Measurements from ENCODE around the gene CHRNB1.

Gene CHRNB1, protein sequence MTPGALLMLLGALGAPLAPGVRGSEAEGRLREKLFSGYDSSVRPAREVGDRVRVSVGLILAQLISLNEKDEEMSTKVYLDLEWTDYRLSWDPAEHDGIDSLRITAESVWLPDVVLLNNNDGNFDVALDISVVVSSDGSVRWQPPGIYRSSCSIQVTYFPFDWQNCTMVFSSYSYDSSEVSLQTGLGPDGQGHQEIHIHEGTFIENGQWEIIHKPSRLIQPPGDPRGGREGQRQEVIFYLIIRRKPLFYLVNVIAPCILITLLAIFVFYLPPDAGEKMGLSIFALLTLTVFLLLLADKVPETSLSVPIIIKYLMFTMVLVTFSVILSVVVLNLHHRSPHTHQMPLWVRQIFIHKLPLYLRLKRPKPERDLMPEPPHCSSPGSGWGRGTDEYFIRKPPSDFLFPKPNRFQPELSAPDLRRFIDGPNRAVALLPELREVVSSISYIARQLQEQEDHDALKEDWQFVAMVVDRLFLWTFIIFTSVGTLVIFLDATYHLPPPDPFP

DNA sequence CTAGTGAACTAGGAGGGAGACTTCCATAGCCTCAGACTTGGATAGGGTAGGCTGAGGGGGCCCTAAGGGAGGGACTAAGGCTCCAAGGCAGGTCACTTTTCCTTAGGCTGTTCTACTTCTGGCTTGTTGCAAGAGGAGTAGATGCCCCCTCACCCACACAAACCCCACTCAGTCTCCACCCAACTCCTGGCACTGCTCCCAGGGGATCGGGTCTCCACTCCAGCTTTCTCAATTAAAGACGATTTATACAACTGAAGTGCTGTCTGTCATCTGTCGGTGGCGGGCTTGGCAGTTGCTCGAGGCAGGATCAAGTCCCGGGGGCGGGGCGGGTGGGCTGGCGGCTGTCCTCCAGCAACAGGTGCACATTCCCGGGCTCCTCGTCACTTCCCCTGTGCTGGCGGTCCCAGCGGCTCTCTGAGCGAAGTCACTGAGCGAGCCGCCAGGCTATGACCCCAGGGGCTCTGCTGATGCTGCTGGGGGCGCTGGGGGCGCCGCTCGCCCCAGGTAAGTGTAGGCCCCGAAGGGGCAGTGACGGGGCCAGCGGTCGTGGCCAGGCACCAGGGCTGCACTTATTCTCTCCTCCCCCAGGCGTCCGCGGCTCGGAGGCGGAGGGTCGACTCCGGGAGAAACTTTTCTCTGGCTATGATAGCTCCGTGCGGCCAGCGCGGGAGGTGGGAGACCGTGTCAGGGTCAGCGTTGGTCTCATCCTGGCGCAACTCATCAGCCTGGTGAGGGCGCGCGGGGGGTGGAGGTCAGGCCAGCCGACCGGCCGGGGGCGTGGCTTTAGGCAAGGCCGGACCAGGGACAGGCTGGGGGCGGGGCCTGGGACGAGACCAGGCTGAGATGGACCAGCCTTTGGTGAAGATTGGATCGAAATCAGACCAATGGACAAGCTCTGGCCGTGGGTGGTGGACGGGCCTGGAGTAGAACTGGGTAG lies at the start of gene CHRNB1:
Gene CHRNB1 (plus strand): TSS at position 380 of the 937 bp plus-strand sequence. CDS start 67 bp downstream, at position 447.
- DNase-seq (ENCODE audit: low spot score), result no peak

DNA sequence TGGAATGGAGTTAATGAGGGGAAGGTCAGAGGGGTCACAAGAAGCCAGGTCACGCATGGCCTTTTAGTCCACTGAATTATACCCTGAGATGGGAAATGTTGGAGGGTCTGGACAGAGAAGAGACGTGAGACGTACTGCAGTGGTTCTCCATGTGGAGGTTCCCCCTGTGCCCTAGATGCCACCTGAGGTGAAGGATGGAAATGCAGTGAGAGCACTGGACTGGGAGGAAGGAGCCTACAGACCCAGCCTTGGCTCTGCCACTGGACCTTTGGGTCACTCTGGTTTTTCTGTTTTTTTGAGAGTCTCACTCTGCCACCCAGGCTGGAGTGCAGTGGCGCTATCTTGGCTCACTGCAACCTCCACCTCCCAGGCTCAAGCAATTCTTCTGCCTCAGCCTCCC lies 48.7 kb upstream of the CHRNB1 start:
- DNase-seq (ENCODE audit: low spot score), result no peak

GRCh38 chr17:7398612-7399011 lies 46.2 kb upstream of the CHRNB1 start:
- no peak for DNase-seq (ENCODE audit: low spot score)

GRCh38 chr17:7403043-7403726 lies 41.7 kb upstream of the CHRNB1 start:
- peak; percentile 32 for DNase-seq (ENCODE audit: low spot score)

DNA sequence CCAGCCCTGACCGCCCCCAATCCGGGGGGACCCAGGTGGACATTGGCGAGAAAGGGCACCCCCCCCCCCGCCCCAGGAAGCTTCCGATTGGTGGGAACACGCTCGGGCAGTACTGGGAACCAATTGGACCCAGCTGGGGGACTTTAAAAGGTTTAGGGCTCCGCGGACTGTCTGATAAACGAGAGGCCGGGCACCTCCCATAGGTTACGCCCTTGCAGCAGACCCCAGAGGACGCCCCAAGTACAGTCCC lies 41.2 kb upstream of the CHRNB1 start:
- peak; percentile 48 for DNase-seq (ENCODE audit: low spot score)

- DNase-seq (ENCODE audit: low spot score), result peak; percentile 99
Observed at GRCh38 chr17:7403977-7404736, 40.7 kb upstream of the CHRNB1 start, which contains the start of gene TMEM256. TMEM256 (minus strand) TSS chr17:7404097; CDS start chr17:7404084, 13 bp downstream.

DNA sequence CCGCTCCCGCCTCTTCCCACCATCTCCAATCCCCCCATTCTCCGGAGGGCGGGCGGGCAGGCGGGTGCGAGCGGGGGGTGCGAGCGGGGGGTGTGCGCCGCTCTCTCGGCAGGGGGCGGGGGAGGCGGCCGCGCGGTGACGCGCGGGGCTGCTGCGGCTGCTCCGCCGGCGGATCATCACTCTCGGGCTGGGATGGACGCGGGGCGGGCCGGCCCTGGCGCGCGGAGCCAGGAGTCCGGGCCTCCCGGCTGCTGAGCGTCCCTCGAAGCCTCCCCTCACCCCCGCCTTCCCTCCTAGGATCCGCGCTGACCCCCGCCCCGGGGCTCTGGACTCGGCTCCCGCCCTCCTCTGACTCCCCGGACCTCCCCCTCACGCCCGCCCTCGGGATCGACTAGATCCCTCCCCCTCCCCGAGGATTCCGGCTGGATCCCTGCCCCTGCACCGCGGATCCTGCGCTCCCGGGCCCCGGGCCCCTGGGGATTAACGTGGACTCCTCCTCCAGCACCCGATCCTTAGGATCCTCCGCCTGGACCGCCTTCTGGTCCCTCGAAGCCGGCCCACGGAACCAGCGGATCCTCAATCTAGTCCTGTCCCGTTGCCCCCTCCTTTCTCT lies 40.0 kb upstream of the CHRNB1 start:
- peak; percentile 36 for DNase-seq (ENCODE audit: low spot score)

GRCh38 chr17:7405350-7406234 lies 39.3 kb upstream of the CHRNB1 start:
- DNase-seq (ENCODE audit: low spot score), result no peak

DNA sequence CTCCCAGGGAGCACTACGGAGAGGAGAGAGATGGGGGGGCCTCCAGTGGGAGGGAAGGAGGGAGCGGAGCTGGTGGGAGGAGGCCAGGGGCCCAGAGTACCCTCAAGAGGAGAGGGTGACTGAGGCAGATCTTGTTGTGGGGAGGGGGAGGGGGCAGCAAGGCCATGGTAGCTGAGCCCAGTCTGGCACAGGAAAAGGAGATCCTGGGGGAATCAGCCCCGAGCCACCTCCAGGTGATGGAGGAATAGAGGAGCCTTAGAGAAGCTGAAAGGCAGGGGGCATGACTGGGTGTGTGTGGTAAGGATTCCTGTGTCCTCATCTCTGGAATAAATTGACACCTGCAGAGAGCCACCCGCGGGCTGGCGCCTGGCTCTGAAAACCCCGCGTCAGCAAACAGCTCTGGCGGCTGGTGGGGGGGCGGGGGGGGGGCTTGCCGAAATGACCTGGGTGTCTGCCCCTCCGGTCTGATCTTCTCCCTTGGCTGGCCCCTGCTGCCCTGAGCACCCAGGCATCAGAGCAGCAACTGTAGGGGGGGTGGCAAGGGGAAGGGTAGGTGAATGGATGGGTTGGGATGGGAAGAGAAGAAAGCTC lies 38.5 kb upstream of the CHRNB1 start:
- DNase-seq (ENCODE audit: low spot score), result no peak

DNA sequence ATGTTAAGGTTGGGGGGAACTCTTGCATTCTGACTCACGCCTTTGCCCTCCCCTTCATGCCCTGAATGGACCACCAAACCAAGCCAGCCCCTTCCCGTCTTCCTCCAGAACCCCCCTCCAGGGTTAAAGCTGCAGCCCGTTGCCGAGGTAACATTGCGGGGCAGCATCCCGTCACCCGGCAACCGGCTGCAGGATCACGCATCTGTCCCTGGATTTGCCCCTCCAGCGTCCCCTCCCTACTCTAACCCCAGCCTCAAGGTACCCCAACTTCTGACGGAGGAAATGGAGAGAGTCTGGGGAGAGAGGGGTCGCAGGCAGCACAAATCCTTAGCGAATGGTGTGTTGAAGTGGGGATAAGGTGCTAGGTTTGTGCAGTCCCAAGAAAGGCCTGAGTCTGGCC lies 37.8 kb upstream of the CHRNB1 start:
- no peak for DNase-seq (ENCODE audit: low spot score)

GRCh38 chr17:7407485-7408251 lies 37.2 kb upstream of the CHRNB1 start, which contains the start of gene NLGN2:
NLGN2 (plus strand) TSS chr17:7407845; CDS start chr17:7408256, 411 bp downstream.
- DNase-seq (ENCODE audit: low spot score), result no peak

GRCh38 chr17:7408252-7408727 lies 36.6 kb upstream of the CHRNB1 start:
- no peak for DNase-seq (ENCODE audit: low spot score)

- no peak for DNase-seq (ENCODE audit: low spot score)
Observed at GRCh38 chr17:7408863-7409262, 36.0 kb upstream of the CHRNB1 start.

- DNase-seq (ENCODE audit: low spot score), result no peak
Observed at GRCh38 chr17:7409716-7410115, 35.1 kb upstream of the CHRNB1 start.

GRCh38 chr17:7410634-7411426 lies 34.0 kb upstream of the CHRNB1 start:
- no peak for DNase-seq (ENCODE audit: low spot score)

DNA sequence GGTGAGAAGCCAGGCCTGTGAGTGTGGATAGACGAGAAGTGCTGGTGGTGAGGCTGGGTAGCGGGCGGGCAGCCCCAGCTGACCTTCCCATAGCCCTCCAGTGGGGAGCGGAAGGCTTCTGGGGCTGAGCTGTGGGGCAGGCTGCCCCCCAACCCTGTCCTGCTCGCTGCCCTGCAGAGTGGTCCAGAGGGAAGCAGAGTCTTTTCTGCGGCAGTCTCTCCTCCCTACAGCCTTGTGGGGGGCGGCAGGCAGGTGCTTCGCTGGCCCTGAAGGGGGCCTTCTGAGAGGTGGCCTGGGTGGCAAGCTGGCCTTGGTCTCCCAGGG lies 33.5 kb upstream of the CHRNB1 start:
- DNase-seq (ENCODE audit: low spot score), result no peak

- DNase-seq (ENCODE audit: low spot score), result no peak
Observed at GRCh38 chr17:7413346-7413985, 31.4 kb upstream of the CHRNB1 start.

All from kidney capillary endothelial cell (primary cell).